Natural killer cell (primary cell): ENCODE data around the gene PRKCQ. TPM values are rescaled to one million over a fixed set of nuclear protein-coding genes. Genes with fewer than 3 reads are reported as not detected.

Experiments
- ATAC-seq, 3 donors: fragments of 150-1000 bp in 2 of 3; fragments of 200-7000 bp in 1 of 3; cut with Tn5 transposase; 1 replicate in 1 of 3; 2 replicates in 2 of 3; pipeline ENCODE4 v1.10.0; 2021; ENCODE audit warnings: mild to moderate bottlenecking in 2 of 3, moderate library complexity in 2 of 3
- DNase-seq, 2 donors: peaks; one replicate each; pipeline versions ENCODE4 v3.0.0 to v3.0.0-alpha.2; 2013 to 2021; ENCODE audit warnings: mixed read lengths in 1 of 2
- H3K27ac ChIP-seq: one replicate; pipeline ENCODE4 v1.5.1; 2013; ENCODE audit warnings: mild to moderate bottlenecking, low read length
- H3K27me3 ChIP-seq: one replicate; pipeline ENCODE4 v1.6.1; 2013; ENCODE audit warnings: low read length; ENCODE audit not compliant: control insufficient read depth, insufficient read depth
- H3K36me3 ChIP-seq: one replicate; pipeline ENCODE4 v1.6.1; 2013; ENCODE audit warnings: low read length; ENCODE audit not compliant: control insufficient read depth, insufficient read depth
- H3K4me1 ChIP-seq: one replicate; pipeline ENCODE4 v1.6.1; 2013; ENCODE audit warnings: low read length; ENCODE audit not compliant: control insufficient read depth, insufficient read depth
- H3K4me3 ChIP-seq: one replicate; pipeline ENCODE4 v1.5.1; 2013; ENCODE audit warnings: low read length
- H3K9me3 ChIP-seq: one replicate; pipeline ENCODE4 v1.6.1; 2013; ENCODE audit warnings: low read length; ENCODE audit not compliant: control insufficient read depth, insufficient read depth
- H3K27ac Mint-ChIP-seq, 2 donors: one replicate each; pipeline ENCODE4 v1.8.0; 2022; ENCODE audit warnings: mild to moderate bottlenecking in 2 of 2, mixed read lengths in 2 of 2, moderate library complexity in 1 of 2
- H3K27me3 Mint-ChIP-seq, 2 donors: one replicate each; pipeline ENCODE4 v1.8.0; 2022; ENCODE audit warnings: low read depth in 2 of 2, mixed read lengths in 2 of 2
- H3K36me3 Mint-ChIP-seq: one replicate; pipeline ENCODE4 v1.8.0; 2022; ENCODE audit warnings: mixed read lengths
- H3K4me1 Mint-ChIP-seq, 2 donors: one replicate each; pipeline ENCODE4 v1.8.0; 2022; ENCODE audit warnings: mixed read lengths in 2 of 2
- H3K4me3 Mint-ChIP-seq: one replicate; pipeline ENCODE4 v1.8.0; 2022; ENCODE audit warnings: mild to moderate bottlenecking, moderate library complexity, mixed read lengths
- H3K9me3 Mint-ChIP-seq, 2 donors: one replicate each; pipeline ENCODE4 v1.8.0; 2022; ENCODE audit warnings: mixed read lengths in 2 of 2
- CTCF ChIP-seq: fragments of 200-600 bp; IDR thresholded peaks from one replicate; pipeline ENCODE4 v1.8.0; 2022; ENCODE audit warnings: antibody characterized with exemption
- WGBS: methylation state at CpG from one replicate; pipeline ENCODE4 v1.1.7; 2013; ENCODE audit warnings: missing lambda C conversion rate; ENCODE audit not compliant: insufficient coverage; 5-methylcytosine and 5-hydroxymethylcytosine counted together
- intact Hi-C: fragments of 100-400 bp; cut with micrococcal nuclease; formaldehyde crosslinking; loops from one replicate; pipeline ENCODE4 v1.14.2; 2022
- total RNA-seq, 4 donors: library from RNA; stranded (reverse); fragments of 120-200 nt in 1 of 4; gene quantifications; one replicate each; pipeline versions ENCODE4 v1.2.3 to v1.2.4, GENCODE V29; 2013 to 2022

Gene PRKCQ
- total RNA-seq, 3 donors from 2014 or later (not counting 1 experiment from before 2014, with no cell fraction given), result 46.5 to 69.5 (median 61.3) TPM

GRCh38 chr10:6579183-6579903 is 733 bp downstream of the PRKCQ start:
- WGBS, result 9% methylated on average over 15 of the region's 16 CpGs
- Mint-ChIP-seq H3K4me1 (peaks cover 82 to 90% of the 10 kb centered on the region in 2 donors), H3K36me3 (peaks cover 15% of the 10 kb centered on the region), H3K4me3 (peak overlapping the region; percentile 85), H3K27ac (peak overlapping the region; percentile 85 to 92), H3K9me3 (no peaks in the 10 kb centered on the region), H3K27me3 (no peaks in the 10 kb centered on the region)
- TF ChIP-seq CTCF, result no peak
- H3K27ac ChIP-seq, result peak overlapping the region; percentile 85
- DNase-seq, result peak in 1 of 2 donors; percentile 62
- no peaks in the 10 kb centered on the region for H3K27me3 ChIP-seq
- H3K36me3 ChIP-seq, result peaks cover 3% of the 10 kb centered on the region
- H3K4me3 ChIP-seq, result peak overlapping the region; percentile 88
- intact Hi-C loops, result loop anchor here (2.0 to 5.0 kb wide), 3 partner anchors 17 to 87 kb away; no protein-coding TSS in a partner anchor
- ATAC-seq, result no peak
- H3K9me3 ChIP-seq, result no peaks in the 10 kb centered on the region
- H3K4me1 ChIP-seq, result peaks cover 61% of the 10 kb centered on the region

GRCh38 chr10:6578795-6579182 is 1.3 kb downstream of the PRKCQ start:
- ATAC-seq (no peak), DNase-seq (no peak)
- Mint-ChIP-seq H3K27ac (peak overlapping the region; percentile 85 to 92), H3K27me3 (no peaks in the 10 kb centered on the region), H3K4me1 (peaks cover 82 to 90% of the 10 kb centered on the region in 2 donors), H3K9me3 (no peaks in the 10 kb centered on the region), H3K4me3 (peak overlapping the region; percentile 85), H3K36me3 (peaks cover 10% of the 10 kb centered on the region)
- Histone ChIP-seq H3K9me3 (no peaks in the 10 kb centered on the region), H3K27ac (peak overlapping the region; percentile 85), H3K4me3 (peak overlapping the region; percentile 88), H3K27me3 (no peaks in the 10 kb centered on the region), H3K36me3 (no peaks in the 10 kb centered on the region), H3K4me1 (peaks cover 64% of the 10 kb centered on the region)
- WGBS, result 46% methylated on average over 8 of the region's 8 CpGs
- no peak for TF ChIP-seq CTCF
- intact Hi-C loops, result loop anchor here (2.0 to 5.0 kb wide), 3 partner anchors 16 to 86 kb away; no protein-coding TSS in a partner anchor

GRCh38 chr10:6578251-6578771 is 1.8 kb downstream of the PRKCQ start:
- ATAC-seq (peak in 2 of 3 donors; percentile 14 to 50), DNase-seq (peak in 1 of 2 donors; percentile 71)
- no peaks in the 10 kb centered on the region for H3K27me3 ChIP-seq
- WGBS, result 21% methylated on average over 11 of the region's 11 CpGs
- no peak for TF ChIP-seq CTCF
- H3K27ac Mint-ChIP-seq, result peak overlapping the region; percentile 85 to 92
- peaks cover 62% of the 10 kb centered on the region for H3K4me1 ChIP-seq
- no peaks in the 10 kb centered on the region for H3K9me3 Mint-ChIP-seq
- H3K4me3 ChIP-seq, result peak overlapping the region; percentile 88
- H3K4me1 Mint-ChIP-seq, result peaks cover 82 to 90% of the 10 kb centered on the region in 2 donors
- H3K27ac ChIP-seq, result peak overlapping the region; percentile 85
- intact Hi-C loops, result loop anchor here (2.0 to 5.0 kb wide), 3 partner anchors 16 to 86 kb away; no protein-coding TSS in a partner anchor
- H3K27me3 Mint-ChIP-seq, result no peaks in the 10 kb centered on the region
- H3K36me3 Mint-ChIP-seq, result peaks cover 6% of the 10 kb centered on the region
- peak overlapping the region; percentile 85 for H3K4me3 Mint-ChIP-seq
- H3K9me3 ChIP-seq, result no peaks in the 10 kb centered on the region
- no peaks in the 10 kb centered on the region for H3K36me3 ChIP-seq
